ENCODE measurements around the gene SPAAR.
"Not testable (repeated sequence)": the region's sequence is repeated elsewhere in the genome, so short reads cannot be mapped to it uniquely, and the experiment has no call there.

Gene SPAAR

GRCh38 chr9:35882263-35882848, 26.9 kb upstream of the SPAAR start:
- no peaks in the 10 kb centered on the region for H3K79me2 ChIP-seq (ENCODE audit: insufficient read depth, low read length)
- no peaks in the 10 kb centered on the region for H3K4me1 ChIP-seq (ENCODE audit: insufficient read depth, low read length, poor library complexity, severe bottlenecking)
- H2AFZ ChIP-seq (ENCODE audit: low read length): no peak overlapping the region; the same call in 1 of the 2 replicates
- H4K20me1 ChIP-seq (ENCODE audit: insufficient read depth, low read length, poor library complexity, severe bottlenecking): no peaks in the 10 kb centered on the region
- H3K27me3 ChIP-seq (ENCODE audit: insufficient read depth, low read length, poor library complexity, severe bottlenecking): no peaks in the 10 kb centered on the region
- no peaks in the 10 kb centered on the region for H3K9me3 ChIP-seq (ENCODE audit: insufficient read depth, low read depth, low read length)
- H3K9me2 ChIP-seq (replicated peaks; ENCODE audit: low read depth, low read length): no peaks in the 10 kb centered on the region
- no peak overlapping the region for H3K4me3 ChIP-seq (ENCODE audit: low read length, poor library complexity, severe bottlenecking)
- TF ChIP-seq CTCF (conservative IDR thresholded peaks at IDR 0.05; ENCODE audit: low read length) (peak; percentile 97), EZH2phosphoT487 (IDR thresholded peaks at IDR 0.05; ENCODE audit: borderline replicate concordance) (no peak)
- H3F3A ChIP-seq (ENCODE audit: low read depth): no peaks in the 10 kb centered on the region
- H3K9ac ChIP-seq (ENCODE audit: low read depth, low read length, poor library complexity, severe bottlenecking): no peak overlapping the region
- no peak overlapping the region for H3K4me2 ChIP-seq (ENCODE audit: low read depth, low read length, poor library complexity, severe bottlenecking)
- H3K36me3 ChIP-seq (ENCODE audit: insufficient read depth, low read length): no peaks in the 10 kb centered on the region

GRCh38 chr9:35882996-35883395, 26.3 kb upstream of the SPAAR start:
- Histone ChIP-seq H3K36me3 (ENCODE audit: insufficient read depth, low read length) (no peaks in the 10 kb centered on the region), H4K20me1 (ENCODE audit: insufficient read depth, low read length, poor library complexity, severe bottlenecking) (no peaks in the 10 kb centered on the region), H3K9me2 (replicated peaks; ENCODE audit: low read depth, low read length) (no peaks in the 10 kb centered on the region), H3K4me2 (ENCODE audit: low read depth, low read length, poor library complexity, severe bottlenecking) (no peak overlapping the region), H3K4me1 (ENCODE audit: insufficient read depth, low read length, poor library complexity, severe bottlenecking) (no peaks in the 10 kb centered on the region), H3F3A (ENCODE audit: low read depth) (no peaks in the 10 kb centered on the region), H3K27me3 (ENCODE audit: insufficient read depth, low read length, poor library complexity, severe bottlenecking) (no peaks in the 10 kb centered on the region), H3K9me3 (ENCODE audit: insufficient read depth, low read depth, low read length) (no peaks in the 10 kb centered on the region), H3K9ac (ENCODE audit: low read depth, low read length, poor library complexity, severe bottlenecking) (no peak overlapping the region), H3K79me2 (ENCODE audit: insufficient read depth, low read length) (no peaks in the 10 kb centered on the region), H3K4me3 (ENCODE audit: low read length, poor library complexity, severe bottlenecking) (no peak overlapping the region), H2AFZ (ENCODE audit: low read length) (peak overlapping the region; percentile 52; the same call in 1 of the 2 replicates)
- TF ChIP-seq EZH2phosphoT487 (IDR thresholded peaks at IDR 0.05; ENCODE audit: borderline replicate concordance) (no peak), CTCF (conservative IDR thresholded peaks at IDR 0.05; ENCODE audit: low read length) (no peak)

- not testable (repeated sequence) for H3K9me2 ChIP-seq (replicated peaks; ENCODE audit: low read depth, low read length); H3K9ac ChIP-seq (ENCODE audit: low read depth, low read length, poor library complexity, severe bottlenecking); H3F3A ChIP-seq (ENCODE audit: low read depth); H3K79me2 ChIP-seq (ENCODE audit: insufficient read depth, low read length); H3K9me3 ChIP-seq (ENCODE audit: insufficient read depth, low read depth, low read length); H3K27me3 ChIP-seq (ENCODE audit: insufficient read depth, low read length, poor library complexity, severe bottlenecking); H3K4me3 ChIP-seq (ENCODE audit: low read length, poor library complexity, severe bottlenecking); H3K4me1 ChIP-seq (ENCODE audit: insufficient read depth, low read length, poor library complexity, severe bottlenecking); H3K4me2 ChIP-seq (ENCODE audit: low read depth, low read length, poor library complexity, severe bottlenecking); H2AFZ ChIP-seq (ENCODE audit: low read length); H3K36me3 ChIP-seq (ENCODE audit: insufficient read depth, low read length); H4K20me1 ChIP-seq (ENCODE audit: insufficient read depth, low read length, poor library complexity, severe bottlenecking)
Observed at GRCh38 chr9:35884908-35885307, 24.4 kb upstream of the SPAAR start.

DNA sequence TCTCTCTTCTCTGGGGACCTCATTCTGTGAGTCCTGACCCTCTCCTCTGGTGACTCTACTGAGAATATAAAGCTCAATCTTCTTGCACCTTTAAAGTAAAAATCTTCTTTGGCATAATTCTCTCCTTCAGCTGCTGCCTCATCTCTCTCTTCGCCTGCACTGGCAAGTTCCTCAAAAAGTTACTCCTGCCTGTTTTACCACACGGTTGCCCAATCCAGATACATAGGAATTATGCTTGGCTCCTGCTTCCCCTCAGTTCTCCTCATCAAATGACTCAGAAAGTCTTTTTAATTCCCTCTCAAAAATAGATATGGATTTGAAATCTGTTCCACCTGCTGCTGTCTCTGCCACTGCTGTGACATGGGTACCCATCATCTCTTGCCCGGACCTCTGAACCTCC, 17.6 kb upstream of the SPAAR start:
- Histone ChIP-seq H3K4me1 (ENCODE audit: insufficient read depth, low read length, poor library complexity, severe bottlenecking) (no peaks in the 10 kb centered on the region), H3K4me2 (ENCODE audit: low read depth, low read length, poor library complexity, severe bottlenecking) (no peak overlapping the region), H3K9me2 (replicated peaks; ENCODE audit: low read depth, low read length) (no peaks in the 10 kb centered on the region), H4K20me1 (ENCODE audit: insufficient read depth, low read length, poor library complexity, severe bottlenecking) (no peaks in the 10 kb centered on the region), H3K9ac (ENCODE audit: low read depth, low read length, poor library complexity, severe bottlenecking) (no peak overlapping the region), H3K9me3 (ENCODE audit: insufficient read depth, low read depth, low read length) (no peaks in the 10 kb centered on the region), H3K79me2 (ENCODE audit: insufficient read depth, low read length) (no peaks in the 10 kb centered on the region), H3K27me3 (ENCODE audit: insufficient read depth, low read length, poor library complexity, severe bottlenecking) (no peaks in the 10 kb centered on the region), H2AFZ (ENCODE audit: low read length) (no peak overlapping the region), H3K36me3 (ENCODE audit: insufficient read depth, low read length) (no peaks in the 10 kb centered on the region), H3F3A (ENCODE audit: low read depth) (no peaks in the 10 kb centered on the region), H3K4me3 (ENCODE audit: low read length, poor library complexity, severe bottlenecking) (no peak overlapping the region)
- no peak for TF ChIP-seq EZH2phosphoT487 (IDR thresholded peaks at IDR 0.05; ENCODE audit: borderline replicate concordance)

Measured in Loucy (cell line).